Tibial nerve (tissue), 4 donors: Measurements from ENCODE around the gene KCMF1. TPM values are rescaled to one million over a fixed set of nuclear protein-coding genes. Genes with fewer than 3 reads are reported as not detected.
"Not testable (repeated sequence)": the region's sequence is repeated elsewhere in the genome, so short reads cannot be mapped to it uniquely, and the experiment has no call there.

Source experiments
- DNase-seq, 2 donors: peaks; one replicate each; pipeline ENCODE4 v3.0.0-alpha.2; 2019; ENCODE audit warnings: low spot score in 2 of 2
- H3K27ac ChIP-seq, 4 donors: fragments of 200-600 bp; sonication (generic) in 3 of 4; one replicate each; pipeline ENCODE4 v1.5.1; 2017 to 2019; ENCODE audit warnings: mild to moderate bottlenecking in 1 of 4
- H3K27me3 ChIP-seq, 2 donors: fragments of 200-600 bp; sonication (generic) in 1 of 2; one replicate each; pipeline versions ENCODE4 v1.5.1 to v1.6.0; 2017 to 2019
- H3K36me3 ChIP-seq, 3 donors: fragments of 200-600 bp; sonication (generic); one replicate each; pipeline ENCODE4 v1.5.1; 2018 to 2019
- H3K4me1 ChIP-seq, 4 donors: fragments of 200-600 bp; sonication (generic) in 3 of 4; one replicate each; pipeline ENCODE4 v1.5.1; 2017 to 2019
- H3K4me3 ChIP-seq, 4 donors: fragments of 200-600 bp; sonication (generic) in 3 of 4; one replicate each; pipeline ENCODE4 v1.5.1; 2017 to 2019; ENCODE audit warnings: mild to moderate bottlenecking in 1 of 4, moderate library complexity in 1 of 4
- H3K9me3 ChIP-seq, 4 donors: fragments of 200-600 bp; sonication (generic) in 3 of 4; one replicate each; pipeline ENCODE4 v1.5.1; 2017 to 2019
- CTCF ChIP-seq, 5 experiments: fragments of 200-600 bp in 3 of 5; fragments of 450-650 bp in 2 of 5; sonication (generic) in 3 of 5; IDR thresholded peaks; one replicate each; pipeline ENCODE4 v1.5.1; 2016 to 2019; ENCODE audit warnings: antibody characterized with exemption in 5 of 5, mild to moderate bottlenecking in 3 of 5, moderate library complexity in 2 of 5
- EP300 ChIP-seq, 2 donors: sonication (generic); formaldehyde crosslinking; IDR thresholded peaks; one replicate each; pipeline ENCODE4 v1.6.1; 2017; ENCODE audit warnings: antibody characterized with exemption in 2 of 2, mild to moderate bottlenecking in 1 of 2
- POLR2A ChIP-seq, 2 donors: fragments of 450-650 bp; IDR thresholded peaks; one replicate each; pipeline ENCODE4 v1.6.1; 2017; ENCODE audit warnings: antibody characterized with exemption in 2 of 2, mild to moderate bottlenecking in 2 of 2, moderate library complexity in 2 of 2
- WGBS, 2 donors: methylation state at CpG; one replicate each; pipeline ENCODE4 v1.1.5; 2018; 5-methylcytosine and 5-hydroxymethylcytosine counted together
- total RNA-seq, 4 donors: library from RNA; depleted of rRNA; stranded (reverse); fragments of >200 nt; gene quantifications; one replicate each; pipeline ENCODE4 v1.1.0, GENCODE V29; 2016

KCMF1 gene
- total RNA-seq, 4 donors from 2014 or later = 22.9 to 35.1 (median 29.7) TPM

- H3K4me1 ChIP-seq = peaks cover 0 to 3% (median 0%) of the 10 kb centered on the region in 4 donors
- TF ChIP-seq CTCF (IDR thresholded peaks at IDR 0.05) (no peak), EP300 (IDR thresholded peaks at IDR 0.05) (no peak), POLR2A (IDR thresholded peaks at IDR 0.05) (no peak)
- H3K27ac ChIP-seq = no peak overlapping the region
- H3K9me3 ChIP-seq = no peaks in the 10 kb centered on the region
- no peaks in the 10 kb centered on the region for H3K36me3 ChIP-seq
- H3K27me3 ChIP-seq = no peaks in the 10 kb centered on the region
- WGBS, 2 donors = 65 to 70% methylated on average over 3 of the region's 3 CpGs
- no peak for DNase-seq
- no peak overlapping the region for H3K4me3 ChIP-seq
These were observed 30.0 kb upstream of the KCMF1 start for GRCh38 chr2:84940831-84941412.

- peaks cover 0 to 3% (median 0%) of the 10 kb centered on the region in 4 donors for H3K4me1 ChIP-seq
- 90 to 93% methylated on average over 2 of the region's 2 CpGs for WGBS, 2 donors
- no peak for DNase-seq
- H3K36me3 ChIP-seq = no peaks in the 10 kb centered on the region
- TF ChIP-seq EP300 (IDR thresholded peaks at IDR 0.05) (no peak), POLR2A (IDR thresholded peaks at IDR 0.05) (no peak), CTCF (IDR thresholded peaks at IDR 0.05) (no peak)
- H3K27ac ChIP-seq = no peak overlapping the region
- H3K9me3 ChIP-seq = no peaks in the 10 kb centered on the region
- no peaks in the 10 kb centered on the region for H3K27me3 ChIP-seq
- H3K4me3 ChIP-seq = no peak overlapping the region
These were observed 28.8 kb upstream of the KCMF1 start for GRCh38 chr2:84942166-84942565.

- TF ChIP-seq CTCF (IDR thresholded peaks at IDR 0.05) (no peak), POLR2A (IDR thresholded peaks at IDR 0.05) (no peak), EP300 (IDR thresholded peaks at IDR 0.05) (no peak)
- WGBS, 2 donors = 82 to 89% methylated on average over 4 of the region's 4 CpGs
These were observed 28.0 kb upstream of the KCMF1 start for GRCh38 chr2:84942964-84943421.

GRCh38 chr2:84944295-84944909 is 26.6 kb upstream of the KCMF1 start:
- Histone ChIP-seq H3K9me3 (no peaks in the 10 kb centered on the region), H3K27ac (no peak overlapping the region), H3K36me3 (no peaks in the 10 kb centered on the region), H3K4me1 (peaks cover 0 to 3% (median 0%) of the 10 kb centered on the region in 4 donors), H3K27me3 (no peaks in the 10 kb centered on the region), H3K4me3 (no peak overlapping the region)
- TF ChIP-seq CTCF (IDR thresholded peaks at IDR 0.05) (no peak), EP300 (IDR thresholded peaks at IDR 0.05) (no peak), POLR2A (IDR thresholded peaks at IDR 0.05) (no peak)
- 83 to 86% methylated on average over 7 of the region's 7 CpGs for WGBS, 2 donors
- no peak for DNase-seq

More at GRCh38 chr2:84942964-84943421, 28.0 kb upstream of the KCMF1 start:
- H3K4me3 ChIP-seq = no peak overlapping the region
- H3K36me3 ChIP-seq = no peaks in the 10 kb centered on the region
- H3K4me1 ChIP-seq = peaks cover 0 to 3% (median 0%) of the 10 kb centered on the region in 4 donors
- no peaks in the 10 kb centered on the region for H3K27me3 ChIP-seq
- no peak overlapping the region for H3K27ac ChIP-seq
- no peaks in the 10 kb centered on the region for H3K9me3 ChIP-seq
- no peak for DNase-seq

- not testable (repeated sequence) for H3K27me3 ChIP-seq, H3K4me3 ChIP-seq, DNase-seq, H3K36me3 ChIP-seq, H3K9me3 ChIP-seq, H3K4me1 ChIP-seq
- 63 to 65% methylated on average over 3 of the region's 3 CpGs for WGBS, 2 donors
- H3K27ac ChIP-seq = peak overlapping the region in 1 of 4 donors; percentile 70
These were observed 25.1 kb upstream of the KCMF1 start for GRCh38 chr2:84945838-84946203.
